IMR-90 (cell line): Measurements from ENCODE around the gene RASGRF1. TPM values are rescaled to one million over a fixed set of nuclear protein-coding genes. Genes with fewer than 3 reads are reported as not detected.

Experiments used
- ATAC-seq: fragments of 200-7000 bp; cut with Tn5 transposase; 2 replicates; pipeline ENCODE4 v1.9.1; 2020; ENCODE audit warnings: low read depth, mild to moderate bottlenecking, moderate library complexity
- BruUV-seq: library from RNA; stranded (reverse); fragments of 400-500 nt; replicated peaks from 2 replicates; lab custom pipeline; 2021; lab: Mats Ljungman, UMichigan
- CTCF ChIA-PET: fragments of 300-600 bp; formaldehyde crosslinking; extraction: SDS; loops from one replicate; lab custom pipeline; 2021; ENCODE audit warnings: antibody characterized with exemption; lab: Yijun Ruan, JAX
- POLR2A ChIA-PET: fragments of 300-600 bp; sonication (Branson Sonifier 250); formaldehyde crosslinking; loops from one replicate; lab custom pipeline; 2022; ENCODE audit warnings: antibody characterized with exemption; ENCODE audit not compliant: unreplicated experiment; lab: Charles Lee
- DNase-seq: peaks from one replicate; pipeline ENCODE4 v3.0.0; 2013
- H2AFZ ChIP-seq: replicated peaks from 2 replicates; pipeline ENCODE3; 2013; ENCODE audit warnings: low read length, mild to moderate bottlenecking; ENCODE audit not compliant: poor library complexity
- H2AK5ac ChIP-seq: 2 replicates; pipeline ENCODE4 v1.6.1; 2013; ENCODE audit warnings: low read depth, low read length, inconsistent platforms
- H2AK9ac ChIP-seq: replicated peaks from 2 replicates; pipeline ENCODE3; 2013; ENCODE audit warnings: mild to moderate bottlenecking, low read depth, low read length, moderate library complexity; ENCODE audit not compliant: poor library complexity
- H2BK120ac ChIP-seq: 2 replicates; pipeline ENCODE4 v1.6.1; 2013; ENCODE audit warnings: low read depth, low read length, inconsistent platforms
- H2BK15ac ChIP-seq: 3 replicates; pipeline ENCODE4 v1.6.1; 2013; ENCODE audit warnings: low read depth, low read length, inconsistent platforms
- H2BK20ac ChIP-seq: 2 replicates; pipeline ENCODE4 v1.6.1; 2013; ENCODE audit warnings: low read depth, mild to moderate bottlenecking, inconsistent platforms, low read length, moderate library complexity
- H2BK5ac ChIP-seq: 2 replicates; pipeline ENCODE4 v1.6.1; 2013; ENCODE audit warnings: mild to moderate bottlenecking, low read depth, low read length, inconsistent platforms; ENCODE audit not compliant: poor library complexity, severe bottlenecking
- H3K14ac ChIP-seq: replicated peaks from 2 replicates; pipeline ENCODE4 v1.6.1; 2013; ENCODE audit warnings: low read depth, low read length, inconsistent platforms
- H3K18ac ChIP-seq: 2 replicates; pipeline ENCODE4 v1.6.1; 2013; ENCODE audit warnings: low read depth, low read length, control low read depth
- H3K23ac ChIP-seq: 2 replicates; pipeline ENCODE4 v1.6.1; 2013; ENCODE audit warnings: low read depth, low read length, inconsistent platforms
- H3K27ac ChIP-seq: 2 replicates; pipeline ENCODE4 v1.5.1; 2013; ENCODE audit warnings: mild to moderate bottlenecking, control low read depth, low read length; ENCODE audit not compliant: insufficient read depth
- H3K27me3 ChIP-seq: 2 replicates; pipeline ENCODE4 v1.6.1; 2013; ENCODE audit warnings: low read length; ENCODE audit not compliant: control insufficient read depth, insufficient read depth
- H3K36me3 ChIP-seq: 2 replicates; pipeline ENCODE4 v1.6.1; 2013; ENCODE audit warnings: low read length, mixed read lengths; ENCODE audit not compliant: control insufficient read depth, insufficient read depth
- H3K4ac ChIP-seq: 2 replicates; pipeline ENCODE4 v1.6.1; 2013; ENCODE audit warnings: low read depth, low read length, inconsistent platforms
- H3K4me1 ChIP-seq: 2 replicates; pipeline ENCODE4 v1.6.1; 2013; ENCODE audit warnings: low read length, mixed read lengths; ENCODE audit not compliant: control insufficient read depth, insufficient read depth
- H3K4me2 ChIP-seq: 2 replicates; pipeline ENCODE4 v1.6.1; 2013; ENCODE audit warnings: low read depth, mild to moderate bottlenecking, control low read depth, low read length, moderate library complexity
- H3K4me3 ChIP-seq: 2 replicates; pipeline ENCODE4 v1.5.1; 2013; ENCODE audit warnings: low read depth, mild to moderate bottlenecking, control low read depth, low read length, moderate library complexity; ENCODE audit not compliant: insufficient read depth
- H3K56ac ChIP-seq: 2 replicates; pipeline ENCODE4 v1.6.1; 2013; ENCODE audit warnings: low read length, inconsistent platforms; ENCODE audit not compliant: insufficient read depth; ENCODE audit errors: extremely low read depth
- H3K79me1 ChIP-seq, 2 experiments: 2 replicates each; pipeline ENCODE4 v1.6.1; 2013; ENCODE audit warnings: low read length in 2 of 2, inconsistent platforms in 1 of 2, low read depth in 1 of 2
- H3K9ac ChIP-seq: 2 replicates; pipeline ENCODE4 v1.6.1; 2013; ENCODE audit warnings: low read depth, low read length, control low read depth
- H3K9me1 ChIP-seq: 2 replicates; pipeline ENCODE4 v1.6.1; 2013; ENCODE audit warnings: low read length, inconsistent platforms; ENCODE audit not compliant: insufficient read depth
- H3K9me3 ChIP-seq: 2 replicates; pipeline ENCODE4 v1.6.1; 2013; ENCODE audit warnings: low read length; ENCODE audit not compliant: control insufficient read depth, insufficient read depth
- H4K20me1 ChIP-seq: 2 replicates; pipeline ENCODE4 v1.6.1; 2013; ENCODE audit warnings: low read length, inconsistent platforms; ENCODE audit not compliant: insufficient read depth
- H4K5ac ChIP-seq: 2 replicates; pipeline ENCODE4 v1.6.1; 2013; ENCODE audit warnings: mild to moderate bottlenecking, low read depth, low read length, control low read depth
- H4K8ac ChIP-seq, 2 experiments: 2 replicates each; pipeline ENCODE4 v1.6.1; 2013; ENCODE audit warnings: low read depth in 2 of 2, low read length in 2 of 2, control low read depth in 1 of 2, inconsistent platforms in 1 of 2
- H4K91ac ChIP-seq: 2 replicates; pipeline ENCODE4 v1.6.1; 2013; ENCODE audit warnings: low read depth, low read length, inconsistent platforms; ENCODE audit not compliant: insufficient read depth
- FOS ChIP-seq: fragments of 150-350 bp; IDR thresholded peaks from 2 replicates; pipeline ENCODE4 v1.6.1; 2016; ENCODE audit warnings: low read depth, low read length
- WGBS, 2 experiments: methylation state at CpG; one replicate each; pipeline versions ENCODE4 v1.1.5 to v1.1.7; 2013; ENCODE audit warnings: missing lambda C conversion rate in 2 of 2; ENCODE audit not compliant: insufficient read length in 1 of 2; ENCODE audit errors: extremely low coverage in 2 of 2; 5-methylcytosine and 5-hydroxymethylcytosine counted together
- dilution Hi-C: fragments of 300-500 bp; cut with HindIII; formaldehyde crosslinking; loops from one replicate; pipeline ENCODE4 v1.14.3; 2018; ENCODE audit warnings: low sequenced_read_pairs; ENCODE audit not compliant: unreplicated experiment
- in situ Hi-C: fragments of 300-500 bp; cut with MboI; formaldehyde crosslinking; loops from 3 replicates; pipeline ENCODE4 v1.14.3; 2019; ENCODE audit warnings: low sequenced_read_pairs, inconsistent platforms, mixed read lengths
- intact Hi-C: fragments of 100-400 bp; cut with micrococcal nuclease; formaldehyde crosslinking; loops from 2 replicates; pipeline ENCODE4 v1.10.0; 2022
- polyA plus RNA-seq, 3 experiments: library from polyadenylated mRNA; depleted of rRNA; stranded (reverse); fragments of >200 nt; gene quantifications; 2 replicates each; pipeline ENCODE4 v1.2.3, GENCODE V29; 2012; ENCODE audit warnings: low replicate concordance in 1 of 3
- total RNA-seq: library from RNA; depleted of rRNA; stranded (reverse); fragments of >200 nt; gene quantifications from 2 replicates; pipeline ENCODE4 v1.2.3, GENCODE V29; 2012
- TF ChIP-seq, protein P1 (sequence below): conservative IDR thresholded peaks from 2 replicates; pipeline ENCODE4 v1.5.1; 2012; ENCODE audit warnings: mild to moderate bottlenecking, low read depth, low read length, improper control_type of control experiment

Gene RASGRF1
- total and polyA plus RNA-seq, 2 of the 4 experiments (the other 2 are of a cell fraction): under 0.01 to 0.15 TPM

DNA sequence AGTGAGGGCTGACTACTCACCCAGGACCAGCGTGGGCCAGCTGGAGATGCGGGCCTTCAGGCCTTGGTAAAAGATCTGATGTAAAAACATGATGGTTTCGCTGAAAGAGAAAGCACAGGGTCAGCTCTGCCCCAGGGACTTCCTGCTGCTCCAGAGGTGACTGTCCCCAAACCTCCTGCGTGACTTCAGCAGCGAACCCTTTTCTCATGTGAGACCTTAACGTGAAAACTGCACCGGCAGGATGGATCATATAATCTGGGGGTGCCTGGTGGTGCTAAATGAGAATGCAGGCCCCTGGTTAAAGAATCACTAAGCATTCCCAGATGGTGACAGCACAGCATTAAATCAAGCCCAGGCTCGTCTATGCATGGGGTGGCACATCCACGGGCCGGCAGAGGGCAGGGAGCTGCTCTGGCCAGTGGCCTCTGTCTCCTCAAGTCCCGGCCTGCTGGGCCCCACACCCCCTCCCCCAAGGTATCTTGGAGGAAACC, 55.4 kb downstream of the RASGRF1 start:
- no peak overlapping the region for H3K18ac ChIP-seq
- no peak overlapping the region for H3K23ac ChIP-seq
- ATAC-seq (peak; percentile 56; the same call in 1 of the 2 replicates), DNase-seq (no peak)
- H3K9me3 ChIP-seq: peaks cover 2% of the 10 kb centered on the region; the same call in 1 of the 2 replicates
- WGBS, 2 experiments: 80% methylated on average over 4 of the region's 11 CpGs; no CpG with 5 or more reads in 1 of the 2 experiments
- H3K14ac ChIP-seq: no peak overlapping the region
- H3K4me2 ChIP-seq: no peak overlapping the region; the same call in 1 of the 2 replicates
- no peak overlapping the region for H3K4ac ChIP-seq
- H3K4me1 ChIP-seq: no peaks in the 10 kb centered on the region
- POLR2A ChIA-PET: no interaction called here
- no peak for TF ChIP-seq FOS
- TF ChIP-seq, protein P1, sequence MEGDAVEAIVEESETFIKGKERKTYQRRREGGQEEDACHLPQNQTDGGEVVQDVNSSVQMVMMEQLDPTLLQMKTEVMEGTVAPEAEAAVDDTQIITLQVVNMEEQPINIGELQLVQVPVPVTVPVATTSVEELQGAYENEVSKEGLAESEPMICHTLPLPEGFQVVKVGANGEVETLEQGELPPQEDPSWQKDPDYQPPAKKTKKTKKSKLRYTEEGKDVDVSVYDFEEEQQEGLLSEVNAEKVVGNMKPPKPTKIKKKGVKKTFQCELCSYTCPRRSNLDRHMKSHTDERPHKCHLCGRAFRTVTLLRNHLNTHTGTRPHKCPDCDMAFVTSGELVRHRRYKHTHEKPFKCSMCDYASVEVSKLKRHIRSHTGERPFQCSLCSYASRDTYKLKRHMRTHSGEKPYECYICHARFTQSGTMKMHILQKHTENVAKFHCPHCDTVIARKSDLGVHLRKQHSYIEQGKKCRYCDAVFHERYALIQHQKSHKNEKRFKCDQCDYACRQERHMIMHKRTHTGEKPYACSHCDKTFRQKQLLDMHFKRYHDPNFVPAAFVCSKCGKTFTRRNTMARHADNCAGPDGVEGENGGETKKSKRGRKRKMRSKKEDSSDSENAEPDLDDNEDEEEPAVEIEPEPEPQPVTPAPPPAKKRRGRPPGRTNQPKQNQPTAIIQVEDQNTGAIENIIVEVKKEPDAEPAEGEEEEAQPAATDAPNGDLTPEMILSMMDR: peak; percentile 21; the same call in 1 of the 2 replicates
- no TSS peak for BruUV-seq
- no peak overlapping the region for H2AK5ac ChIP-seq
- no peak overlapping the region for H3K9ac ChIP-seq
- H3K56ac ChIP-seq: no peak overlapping the region
- H4K20me1 ChIP-seq: no peaks in the 10 kb centered on the region
- dilution Hi-C loops: no loop called here
- no peak overlapping the region for H4K8ac ChIP-seq
- no peak overlapping the region for H2BK120ac ChIP-seq
- no peak overlapping the region for H4K91ac ChIP-seq
- H2BK20ac ChIP-seq: no peak overlapping the region
- intact Hi-C loops: no loop called here
- no peak overlapping the region for H2AK9ac ChIP-seq
- peak overlapping the region; percentile 24 for H2AFZ ChIP-seq
- no peak overlapping the region for H2BK15ac ChIP-seq
- no peaks in the 10 kb centered on the region for H3K36me3 ChIP-seq
- CTCF ChIA-PET: no interaction called here
- no peak overlapping the region for H4K5ac ChIP-seq
- in situ Hi-C loops: no loop called here
- no peak overlapping the region for H3K27ac ChIP-seq
- H3K27me3 ChIP-seq: peaks cover 16% of the 10 kb centered on the region
- H3K4me3 ChIP-seq: no peak overlapping the region
- no peaks in the 10 kb centered on the region for H3K9me1 ChIP-seq
- no peaks in the 10 kb centered on the region for H3K79me1 ChIP-seq
- H2BK5ac ChIP-seq: no peak overlapping the region
